GM23338 (cell line): ENCODE measurements around the gene PHACTR1. TPM values are rescaled to one million over a fixed set of nuclear protein-coding genes. Genes with fewer than 3 reads are reported as not detected.
"Not testable (repeated sequence)": the region's sequence is repeated elsewhere in the genome, so short reads cannot be mapped to it uniquely, and the experiment has no call there.

Source experiments
- ATAC-seq: fragments of 200-7000 bp; cut with Tn5 transposase; 3 replicates; pipeline ENCODE4 v1.9.1; 2020
- DNase-seq: peaks from one replicate; pipeline ENCODE4 v3.0.0-alpha.2; 2015; ENCODE audit warnings: low spot score
- H2AFZ ChIP-seq: fragments of 200-600 bp; sonication (generic); 2 replicates; pipeline ENCODE4 v1.8.0; 2016; ENCODE audit warnings: antibody characterized with exemption, mild to moderate bottlenecking, moderate library complexity
- H3F3A ChIP-seq: fragments of 200-600 bp; sonication (generic); replicated peaks from 2 replicates; pipeline ENCODE4 v1.8.0; 2017; ENCODE audit warnings: antibody characterized with exemption, mixed run types, low read depth
- H3K27ac ChIP-seq: fragments of 200-600 bp; sonication (generic); 2 replicates; pipeline ENCODE4 v1.6.1; 2016; ENCODE audit warnings: low read depth
- H3K27me3 ChIP-seq: fragments of 200-600 bp; sonication (generic); 2 replicates; pipeline ENCODE4 v1.8.0; 2016; ENCODE audit warnings: mild to moderate bottlenecking, mixed run types, moderate library complexity; ENCODE audit not compliant: insufficient read depth
- H3K36me3 ChIP-seq: fragments of 200-600 bp; sonication (generic); 2 replicates; pipeline ENCODE4 v1.8.0; 2016; ENCODE audit warnings: mild to moderate bottlenecking; ENCODE audit not compliant: insufficient read depth
- H3K4me1 ChIP-seq: fragments of 200-600 bp; sonication (generic); 2 replicates; pipeline ENCODE4 v1.8.0; 2016; ENCODE audit warnings: mild to moderate bottlenecking, moderate library complexity; ENCODE audit not compliant: insufficient read depth
- H3K4me2 ChIP-seq: fragments of 200-600 bp; sonication (generic); 2 replicates; pipeline ENCODE4 v1.7.1; 2017; ENCODE audit warnings: mixed run types
- H3K4me3 ChIP-seq: fragments of 200-600 bp; sonication (generic); 2 replicates; pipeline ENCODE4 v1.6.1; 2016; ENCODE audit warnings: mixed run types
- H3K79me2 ChIP-seq: fragments of 200-600 bp; sonication (generic); replicated peaks from 2 replicates; pipeline ENCODE4 v1.8.0; 2017; ENCODE audit warnings: mild to moderate bottlenecking; ENCODE audit not compliant: insufficient read depth
- H3K9me2 ChIP-seq: fragments of 200-600 bp; sonication (generic); 2 replicates; pipeline ENCODE4 v1.8.0; 2017; ENCODE audit not compliant: insufficient read depth
- H4K20me1 ChIP-seq: fragments of 200-600 bp; sonication (generic); replicated peaks from 2 replicates; pipeline ENCODE4 v1.8.0; 2017; ENCODE audit warnings: mild to moderate bottlenecking; ENCODE audit not compliant: insufficient read depth
- H3K27ac Mint-ChIP-seq: 2 replicates; pipeline ENCODE4 v1.8.0; 2020; ENCODE audit warnings: inconsistent platforms, mild to moderate bottlenecking, moderate library complexity, mixed read lengths
- H3K27me3 Mint-ChIP-seq: 3 replicates; pipeline ENCODE4 v1.8.0; 2022; ENCODE audit warnings: low read depth, mild to moderate bottlenecking, moderate library complexity, mixed read lengths, inconsistent platforms; ENCODE audit not compliant: insufficient read depth, poor library complexity
- H3K36me3 Mint-ChIP-seq: 3 replicates; pipeline ENCODE4 v1.8.0; 2021; ENCODE audit warnings: low read depth, mild to moderate bottlenecking, inconsistent platforms, moderate library complexity, mixed read lengths
- H3K4me1 Mint-ChIP-seq: 3 replicates; pipeline ENCODE4 v1.8.0; 2020; ENCODE audit warnings: mild to moderate bottlenecking, inconsistent platforms, mixed read lengths
- H3K4me3 Mint-ChIP-seq: 3 replicates; pipeline ENCODE4 v1.8.0; 2021; ENCODE audit warnings: moderate library complexity, mild to moderate bottlenecking, inconsistent platforms, mixed read lengths
- H3K9me3 Mint-ChIP-seq: 3 replicates; pipeline ENCODE4 v1.8.0; 2020; ENCODE audit warnings: moderate library complexity, mild to moderate bottlenecking, inconsistent platforms, mixed read lengths
- CREB1 ChIP-seq: fragments of 250-450 bp; sonication (Bioruptor Pico); IDR thresholded peaks from 2 replicates; pipeline ENCODE4 v1.5.0; 2020; ENCODE audit warnings: low read depth, mild to moderate bottlenecking, moderate library complexity
- EZH2 ChIP-seq: fragments of 200-600 bp; sonication (generic); IDR thresholded peaks from one replicate; pipeline ENCODE4 v1.8.0; 2017; ENCODE audit warnings: antibody characterized with exemption, mild to moderate bottlenecking, low read depth; ENCODE audit not compliant: unreplicated experiment
- EZH2phosphoT487 ChIP-seq: fragments of 200-600 bp; sonication (generic); IDR thresholded peaks from one replicate; pipeline ENCODE4 v1.8.1; 2018; ENCODE audit warnings: antibody characterized with exemption; ENCODE audit not compliant: unreplicated experiment
- JUNB ChIP-seq: IDR thresholded peaks from one replicate; pipeline ENCODE4 v1.6.1; 2016; ENCODE audit warnings: antibody characterized with exemption; ENCODE audit not compliant: unreplicated experiment
- NANOG ChIP-seq: IDR thresholded peaks from 2 replicates; pipeline ENCODE4 v1.6.1; 2016; ENCODE audit warnings: antibody characterized with exemption, borderline replicate concordance
- POLR2AphosphoS5 ChIP-seq: IDR thresholded peaks from 2 replicates; pipeline ENCODE4 v1.6.1; 2016; ENCODE audit warnings: antibody characterized with exemption, low read depth
- ZNF114 ChIP-seq: fragments of 250-450 bp; sonication (Bioruptor Pico); IDR thresholded peaks from 2 replicates; pipeline ENCODE4 v1.5.0; 2020; ENCODE audit warnings: mild to moderate bottlenecking, moderate library complexity
- ZNF331 ChIP-seq: fragments of 250-450 bp; sonication (Bioruptor Pico); IDR thresholded peaks from 2 replicates; pipeline ENCODE4 v1.5.0; 2020; ENCODE audit warnings: low read depth, mild to moderate bottlenecking, moderate library complexity
- polyA plus RNA-seq: library from polyadenylated mRNA; unstranded; fragments of >200 nt; fragmentation: Nextera tagmentation; extraction: Ambion mirVana; gene quantifications from 2 replicates; pipeline ENCODE4 v1.2.1, GENCODE V29; 2016
- total RNA-seq: library from RNA; depleted of rRNA; stranded (reverse); fragments of >200 nt; shearing (Covaris generic); gene quantifications from 2 replicates; pipeline ENCODE4 v1.2.3, GENCODE V29; 2014
- TF ChIP-seq, protein P1 (sequence below), 2 experiments: fragments of 200-600 bp in 1 of 2; sonication (generic) in 1 of 2; conservative IDR thresholded peaks; 2 replicates each; pipeline versions ENCODE4 v1.5.1 to v1.6.1; 2016 to 2017; ENCODE audit warnings: antibody characterized with exemption in 2 of 2, low read depth in 2 of 2, mild to moderate bottlenecking in 2 of 2, moderate library complexity in 1 of 2
- TF ChIP-seq, protein P2 (sequence below): IDR thresholded peaks from 2 replicates; pipeline ENCODE4 v1.6.1; 2016; ENCODE audit warnings: antibody characterized with exemption
- TF ChIP-seq, protein P3 (sequence below): IDR thresholded peaks from one replicate; pipeline ENCODE4 v1.6.1; 2018; ENCODE audit warnings: antibody characterized with exemption; ENCODE audit not compliant: unreplicated experiment

PHACTR1 gene
- total and polyA plus RNA-seq, 2 experiments from 2014 or later, result 5.9 to 19.3 TPM

DNA sequence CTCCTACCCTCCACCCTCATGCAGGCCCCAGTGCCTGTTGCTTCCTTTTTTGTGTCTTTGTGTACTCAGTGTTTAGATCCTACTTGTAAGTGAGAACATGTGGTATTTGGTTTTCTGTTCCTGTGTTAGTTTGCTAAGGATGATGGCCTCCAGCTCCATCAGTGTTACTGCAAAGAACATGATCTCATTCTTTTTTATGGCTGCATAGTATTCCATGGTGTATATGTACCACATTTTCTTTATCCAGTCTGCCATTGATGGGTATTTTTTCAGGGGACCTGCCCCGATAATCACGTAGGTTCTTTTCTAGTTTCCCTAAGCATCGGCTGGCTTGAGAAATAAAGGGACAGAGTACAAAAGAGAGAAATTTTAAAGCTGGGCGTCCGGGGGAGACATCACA is 527.2 kb downstream of the PHACTR1 start:
- not testable (repeated sequence) for DNase-seq, H3K9me2 ChIP-seq, H3K4me1 ChIP-seq, H3K4me3 ChIP-seq, H3K79me2 ChIP-seq, H3K27me3 ChIP-seq, H3F3A ChIP-seq, H3K4me3 Mint-ChIP-seq, H3K36me3 ChIP-seq, H3K27me3 Mint-ChIP-seq, H3K4me2 ChIP-seq, ATAC-seq, H4K20me1 ChIP-seq, H3K27ac Mint-ChIP-seq, H2AFZ ChIP-seq, H3K27ac ChIP-seq, H3K9me3 Mint-ChIP-seq
- peaks cover 10% of the 10 kb centered on the region; the same call in 2 of the 3 replicates for H3K36me3 Mint-ChIP-seq
- H3K4me1 Mint-ChIP-seq, result peaks cover 15% of the 10 kb centered on the region

DNA sequence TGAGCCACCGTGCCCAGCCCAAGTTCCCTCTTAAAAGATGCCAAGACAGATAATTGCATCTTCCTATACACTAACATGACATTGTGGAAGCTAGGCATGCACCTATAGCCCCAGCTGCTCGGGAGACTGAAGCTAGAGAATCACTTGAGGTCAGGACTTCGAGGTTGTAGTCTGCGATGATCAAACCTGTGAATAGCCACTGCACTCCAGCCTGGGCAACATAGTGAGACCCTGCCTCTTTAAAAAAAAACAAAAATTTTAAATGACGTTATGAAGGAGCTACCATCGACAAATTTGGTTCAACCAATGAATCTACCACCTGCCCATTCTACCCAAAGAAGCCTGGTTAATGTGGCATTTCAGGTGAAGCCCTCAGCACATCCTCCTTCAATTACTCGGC is 531.1 kb downstream of the PHACTR1 start:
- Histone ChIP-seq H3K79me2 (no peaks in the 10 kb centered on the region), H3K27me3 (no peaks in the 10 kb centered on the region), H3K4me3 (no peak overlapping the region), H2AFZ (no peak overlapping the region), H3K27ac (no peak overlapping the region), H3K4me2 (0 out of 2 replicates have a peak overlapping the region, but pooled peaks have one; percentile 44), H4K20me1 (no peaks in the 10 kb centered on the region), H3K9me2 (no peaks in the 10 kb centered on the region), H3K36me3 (0 out of 2 replicates have a peak, but pooled peaks cover 4% of the 10 kb centered on the region), H3K4me1 (peaks cover 11% of the 10 kb centered on the region), H3F3A (no peaks in the 10 kb centered on the region)
- H3K9me3 Mint-ChIP-seq, result peaks cover 8% of the 10 kb centered on the region; the same call in 2 of the 3 replicates
- TF ChIP-seq ZNF114 (CRISPR knock-in tag), result no peak
- no peak for TF ChIP-seq EZH2phosphoT487
- no peak for TF ChIP-seq NANOG
- TF ChIP-seq ZNF331 (CRISPR knock-in tag), result no peak
- no peak for TF ChIP-seq EZH2
- TF ChIP-seq POLR2AphosphoS5, result no peak
- TF ChIP-seq CREB1 (CRISPR knock-in tag), result no peak
- TF ChIP-seq, protein P1, sequence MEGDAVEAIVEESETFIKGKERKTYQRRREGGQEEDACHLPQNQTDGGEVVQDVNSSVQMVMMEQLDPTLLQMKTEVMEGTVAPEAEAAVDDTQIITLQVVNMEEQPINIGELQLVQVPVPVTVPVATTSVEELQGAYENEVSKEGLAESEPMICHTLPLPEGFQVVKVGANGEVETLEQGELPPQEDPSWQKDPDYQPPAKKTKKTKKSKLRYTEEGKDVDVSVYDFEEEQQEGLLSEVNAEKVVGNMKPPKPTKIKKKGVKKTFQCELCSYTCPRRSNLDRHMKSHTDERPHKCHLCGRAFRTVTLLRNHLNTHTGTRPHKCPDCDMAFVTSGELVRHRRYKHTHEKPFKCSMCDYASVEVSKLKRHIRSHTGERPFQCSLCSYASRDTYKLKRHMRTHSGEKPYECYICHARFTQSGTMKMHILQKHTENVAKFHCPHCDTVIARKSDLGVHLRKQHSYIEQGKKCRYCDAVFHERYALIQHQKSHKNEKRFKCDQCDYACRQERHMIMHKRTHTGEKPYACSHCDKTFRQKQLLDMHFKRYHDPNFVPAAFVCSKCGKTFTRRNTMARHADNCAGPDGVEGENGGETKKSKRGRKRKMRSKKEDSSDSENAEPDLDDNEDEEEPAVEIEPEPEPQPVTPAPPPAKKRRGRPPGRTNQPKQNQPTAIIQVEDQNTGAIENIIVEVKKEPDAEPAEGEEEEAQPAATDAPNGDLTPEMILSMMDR (conservative IDR thresholded peaks at IDR 0.05; ENCODE audit: low read depth in 2 of 2), result no peak
- TF ChIP-seq JUNB, result no peak
- TF ChIP-seq, protein P2, sequence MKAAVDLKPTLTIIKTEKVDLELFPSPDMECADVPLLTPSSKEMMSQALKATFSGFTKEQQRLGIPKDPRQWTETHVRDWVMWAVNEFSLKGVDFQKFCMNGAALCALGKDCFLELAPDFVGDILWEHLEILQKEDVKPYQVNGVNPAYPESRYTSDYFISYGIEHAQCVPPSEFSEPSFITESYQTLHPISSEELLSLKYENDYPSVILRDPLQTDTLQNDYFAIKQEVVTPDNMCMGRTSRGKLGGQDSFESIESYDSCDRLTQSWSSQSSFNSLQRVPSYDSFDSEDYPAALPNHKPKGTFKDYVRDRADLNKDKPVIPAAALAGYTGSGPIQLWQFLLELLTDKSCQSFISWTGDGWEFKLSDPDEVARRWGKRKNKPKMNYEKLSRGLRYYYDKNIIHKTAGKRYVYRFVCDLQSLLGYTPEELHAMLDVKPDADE, result no peak
- TF ChIP-seq, protein P3, sequence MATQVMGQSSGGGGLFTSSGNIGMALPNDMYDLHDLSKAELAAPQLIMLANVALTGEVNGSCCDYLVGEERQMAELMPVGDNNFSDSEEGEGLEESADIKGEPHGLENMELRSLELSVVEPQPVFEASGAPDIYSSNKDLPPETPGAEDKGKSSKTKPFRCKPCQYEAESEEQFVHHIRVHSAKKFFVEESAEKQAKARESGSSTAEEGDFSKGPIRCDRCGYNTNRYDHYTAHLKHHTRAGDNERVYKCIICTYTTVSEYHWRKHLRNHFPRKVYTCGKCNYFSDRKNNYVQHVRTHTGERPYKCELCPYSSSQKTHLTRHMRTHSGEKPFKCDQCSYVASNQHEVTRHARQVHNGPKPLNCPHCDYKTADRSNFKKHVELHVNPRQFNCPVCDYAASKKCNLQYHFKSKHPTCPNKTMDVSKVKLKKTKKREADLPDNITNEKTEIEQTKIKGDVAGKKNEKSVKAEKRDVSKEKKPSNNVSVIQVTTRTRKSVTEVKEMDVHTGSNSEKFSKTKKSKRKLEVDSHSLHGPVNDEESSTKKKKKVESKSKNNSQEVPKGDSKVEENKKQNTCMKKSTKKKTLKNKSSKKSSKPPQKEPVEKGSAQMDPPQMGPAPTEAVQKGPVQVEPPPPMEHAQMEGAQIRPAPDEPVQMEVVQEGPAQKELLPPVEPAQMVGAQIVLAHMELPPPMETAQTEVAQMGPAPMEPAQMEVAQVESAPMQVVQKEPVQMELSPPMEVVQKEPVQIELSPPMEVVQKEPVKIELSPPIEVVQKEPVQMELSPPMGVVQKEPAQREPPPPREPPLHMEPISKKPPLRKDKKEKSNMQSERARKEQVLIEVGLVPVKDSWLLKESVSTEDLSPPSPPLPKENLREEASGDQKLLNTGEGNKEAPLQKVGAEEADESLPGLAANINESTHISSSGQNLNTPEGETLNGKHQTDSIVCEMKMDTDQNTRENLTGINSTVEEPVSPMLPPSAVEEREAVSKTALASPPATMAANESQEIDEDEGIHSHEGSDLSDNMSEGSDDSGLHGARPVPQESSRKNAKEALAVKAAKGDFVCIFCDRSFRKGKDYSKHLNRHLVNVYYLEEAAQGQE, result no peak
- no peak overlapping the region for H3K4me3 Mint-ChIP-seq
- peaks cover 10% of the 10 kb centered on the region; the same call in 2 of the 3 replicates for H3K36me3 Mint-ChIP-seq
- peaks cover 22% of the 10 kb centered on the region for H3K4me1 Mint-ChIP-seq
- H3K27ac Mint-ChIP-seq, result 0 out of 2 replicates have a peak overlapping the region, but pooled peaks have one; percentile 33
- no peak for DNase-seq
- H3K27me3 Mint-ChIP-seq, result peaks cover 5% of the 10 kb centered on the region
- ATAC-seq, result no peak
